K562 (cell line): Measurements from ENCODE around the gene SGMS1. TPM values are rescaled to one million over a fixed set of nuclear protein-coding genes. Genes with fewer than 3 reads are reported as not detected.
A peak's percentile ranks its signal among the peaks of the same experiment; 100 is the strongest.

ENCODE experiments used
- ARID1B ChIP-seq: fragments of 450-650 bp; IDR thresholded peaks from 2 replicates; pipeline ENCODE4 v1.6.1; 2016; ENCODE audit warnings: antibody characterized with exemption, mild to moderate bottlenecking, inconsistent platforms
- DMBX1 ChIP-seq: fragments of 250-450 bp; sonication (Bioruptor Pico); IDR thresholded peaks from 2 replicates; pipeline ENCODE4 v1.8.0; 2022; ENCODE audit warnings: inconsistent platforms, mild to moderate bottlenecking, moderate library complexity, borderline replicate concordance
- GABPA ChIP-seq: fragments of 200-800 bp; sonication (Bioruptor generic); conservative IDR thresholded peaks from 2 replicates; pipeline ENCODE4 v1.6.1; 2016; ENCODE audit warnings: low read depth, missing genetic modification characterization, missing compliant biosample characterization
- GTF2E2 ChIP-seq: fragments of 200-800 bp; sonication (Bioruptor generic); IDR thresholded peaks from 2 replicates; pipeline ENCODE4 v1.6.1; 2016; ENCODE audit warnings: missing genetic modification characterization, missing compliant biosample characterization
- JUN ChIP-seq, 2 experiments: sonication (generic) in 1 of 2; formaldehyde crosslinking in 1 of 2; IDR thresholded peaks; 2 replicates each; pipeline versions ENCODE4 v1.6.1 to v1.8.0; 2012 to 2022; ENCODE audit warnings: borderline replicate concordance in 2 of 2, mild to moderate bottlenecking in 2 of 2, improper control_type of control experiment in 1 of 2, low read depth in 1 of 2, low read length in 1 of 2, missing genetic modification reagents in 1 of 2
- JUND ChIP-seq, 2 experiments: IDR thresholded peaks; 2 replicates in 1 of 2; 3 replicates in 1 of 2; pipeline ENCODE4 v1.6.1; 2011; ENCODE audit warnings: borderline replicate concordance in 2 of 2, low read depth in 2 of 2, low read length in 2 of 2, improper control_type of control experiment in 1 of 2, missing biosample characterization in 1 of 2, missing genetic modification characterization in 1 of 2, missing genetic modification reagents in 1 of 2
- KLF1 ChIP-seq: fragments of 450-650 bp; IDR thresholded peaks from 2 replicates; pipeline ENCODE4 v1.6.1; 2016; ENCODE audit warnings: missing genetic modification characterization, missing compliant biosample characterization
- LCOR ChIP-seq: sonication (generic); formaldehyde crosslinking; IDR thresholded peaks from 2 replicates; pipeline ENCODE4 v1.8.0; 2022; ENCODE audit warnings: mild to moderate bottlenecking, missing genetic modification reagents
- LEF1 ChIP-seq: fragments of 450-650 bp; IDR thresholded peaks from 2 replicates; pipeline ENCODE4 v1.6.1; 2016; ENCODE audit warnings: mild to moderate bottlenecking
- MTA2 ChIP-seq: fragments of 450-650 bp; IDR thresholded peaks from 2 replicates; pipeline ENCODE4 v1.6.1; 2016; ENCODE audit warnings: low read depth
- NELFE ChIP-seq: IDR thresholded peaks from 2 replicates; pipeline ENCODE4 v1.6.1; 2011; ENCODE audit warnings: mild to moderate bottlenecking; ENCODE audit not compliant: insufficient read depth, insufficient read length
- SRSF3 ChIP-seq: fragments of 200-400 bp; formaldehyde crosslinking; IDR thresholded peaks from 2 replicates; pipeline ENCODE4 v1.6.1; 2016; ENCODE audit warnings: mild to moderate bottlenecking, low read length, moderate library complexity; ENCODE audit not compliant: insufficient read depth
- TAF7 ChIP-seq: fragments of 450-650 bp; IDR thresholded peaks from 2 replicates; pipeline ENCODE4 v1.6.1; 2016; ENCODE audit warnings: missing genetic modification characterization, missing compliant biosample characterization
- TARDBP ChIP-seq: fragments of 450-650 bp; IDR thresholded peaks from 2 replicates; pipeline ENCODE4 v1.6.1; 2016
- ZBED1 ChIP-seq: IDR thresholded peaks from 2 replicates; pipeline ENCODE4 v1.6.1; 2014
- ZBTB2 ChIP-seq: fragments of 450-650 bp; IDR thresholded peaks from 2 replicates; pipeline ENCODE4 v1.6.1; 2016; ENCODE audit warnings: antibody characterized with exemption
- ZNF239 ChIP-seq: fragments of 250-450 bp; sonication (Bioruptor Pico); IDR thresholded peaks from 2 replicates; pipeline ENCODE4 v1.4.0; 2020; ENCODE audit warnings: mild to moderate bottlenecking
- ZNF644 ChIP-seq: fragments of 200-800 bp; sonication (Bioruptor generic); IDR thresholded peaks from 2 replicates; pipeline ENCODE4 v1.6.1; 2016; ENCODE audit warnings: low read depth, missing genetic modification characterization, missing compliant biosample characterization
- polyA plus RNA-seq, 8 experiments: library from polyadenylated mRNA; depleted of rRNA in 4 of 8; stranded (reverse) in 5 of 8; unstranded in 3 of 8; fragments of >200 nt; fragmentation: Nextera tagmentation in 2 of 8; fragmentation: Illumina TruSeq in 1 of 8; extraction: Ambion mirVana in 2 of 8; extraction: Trizol in 1 of 8; gene quantifications; 2 replicates each; pipeline versions ENCODE4 v1.2.1 to v1.2.3, GENCODE V29; 2011 to 2014; ENCODE audit warnings: inconsistent platforms in 1 of 8, missing spikeins in 1 of 8
- total RNA-seq, 7 experiments: library from RNA; depleted of rRNA in 6 of 7; stranded (reverse); fragments of >200 nt in 6 of 7; fragmentation: Illumina TruSeq in 2 of 7; extraction: Trizol in 2 of 7; gene quantifications; 2 replicates each; pipeline versions ENCODE4 v1.2.1 to v1.2.3, GENCODE V29; 2011 to 2021; ENCODE audit warnings: low replicate concordance in 1 of 7
- TF ChIP-seq, protein P1 (sequence below): sonication (generic); formaldehyde crosslinking; IDR thresholded peaks from 2 replicates; pipeline ENCODE4 v1.9.0; 2022; ENCODE audit warnings: mild to moderate bottlenecking, missing genetic modification reagents
- TF ChIP-seq, protein P2 (sequence below): fragments of 200-800 bp; sonication (Bioruptor generic); IDR thresholded peaks from 2 replicates; pipeline ENCODE4 v1.6.1; 2017; ENCODE audit warnings: missing genetic modification characterization, missing compliant biosample characterization
- TF ChIP-seq, protein P3 (sequence below): fragments of 450-650 bp; conservative IDR thresholded peaks from 2 replicates; pipeline ENCODE4 v1.6.1; 2016; ENCODE audit warnings: missing genetic modification characterization, low read depth, mild to moderate bottlenecking, control low read depth, missing compliant biosample characterization

SGMS1 gene
- total and polyA plus RNA-seq, 9 of the 15 experiments (the other 6 are each of a cell fraction or from before 2014, with no cell fraction given), result 22.6 to 232 (median 82.2) TPM

DNA sequence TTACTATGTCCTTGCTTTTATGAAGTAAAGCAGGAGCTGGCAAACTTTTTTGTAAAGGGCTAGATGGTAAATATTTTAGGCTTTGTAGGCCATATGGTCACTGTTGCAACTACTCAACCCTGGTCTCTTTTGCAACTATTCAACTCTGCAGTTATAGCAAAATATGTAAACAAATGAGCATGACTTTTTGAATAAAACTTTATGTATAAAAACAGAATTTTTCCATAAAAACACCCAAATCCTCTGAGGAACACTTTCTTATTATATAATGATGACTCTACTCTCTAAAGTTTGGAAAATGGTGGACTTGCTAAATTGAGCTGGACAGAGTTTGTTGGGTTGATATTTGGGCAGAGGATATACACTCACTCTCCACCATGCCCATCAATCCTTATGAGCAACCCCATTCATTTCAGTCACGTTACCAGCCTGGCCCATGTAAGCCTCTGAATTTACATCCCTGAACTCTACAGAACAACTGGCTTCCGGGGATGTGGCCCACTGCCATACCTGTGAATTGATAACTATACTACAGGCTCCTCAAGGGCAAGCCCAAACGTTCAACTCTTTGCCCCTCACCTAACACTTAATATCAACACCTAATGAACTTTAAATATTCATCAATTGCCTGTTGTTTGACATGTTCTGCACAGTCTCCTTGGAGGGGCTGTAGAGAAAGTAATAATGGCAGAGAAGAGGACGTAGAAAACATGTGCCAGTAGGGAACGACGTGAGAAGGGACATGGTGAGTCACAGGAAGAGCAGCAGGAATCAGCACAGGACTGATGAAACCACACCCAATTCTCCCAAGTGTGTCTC, 37.6 kb downstream of the SGMS1 start (continued):
- TF ChIP-seq ZBTB2 (peak; percentile 64; the same call in 1 of the 2 replicates), JUN (IDR thresholded peaks at IDR 0.05; ENCODE audit: borderline replicate concordance, low read depth, low read length) (peak; percentile 98), JUN (CRISPR knock-in tag; IDR thresholded peaks at IDR 0.05; ENCODE audit: borderline replicate concordance) (no peak), KLF1 (tag) (peak; percentile 48; the same call in 1 of the 2 replicates), GTF2E2 (tag) (peak; percentile 44; the same call in 1 of the 2 replicates), LCOR (peak; percentile 54; the same call in 1 of the 2 replicates), ZBED1 (no peak), JUND (IDR thresholded peaks at IDR 0.05; ENCODE audit: borderline replicate concordance, low read depth, low read length) (peak; percentile 95), JUND (tag; IDR thresholded peaks at IDR 0.05; ENCODE audit: borderline replicate concordance, low read depth, low read length) (peak; percentile 96), MTA2 (0 out of 2 replicates have a peak, but pooled peaks have one; percentile 8), TAF7 (tag) (no peak), ARID1B (peak; percentile 84), LEF1 (peak; percentile 30; the same call in 1 of the 2 replicates), GABPA (tag) (peak; percentile 46; the same call in 1 of the 2 replicates), TARDBP (no peak), NELFE (no peak), SRSF3 (no peak), ZNF644 (tag) (peak; percentile 70; the same call in 1 of the 2 replicates), DMBX1 (CRISPR knock-in tag) (peak; percentile 97), ZNF239 (0 out of 2 replicates have a peak, but pooled peaks have one; percentile 26)
- TF ChIP-seq, protein P1, sequence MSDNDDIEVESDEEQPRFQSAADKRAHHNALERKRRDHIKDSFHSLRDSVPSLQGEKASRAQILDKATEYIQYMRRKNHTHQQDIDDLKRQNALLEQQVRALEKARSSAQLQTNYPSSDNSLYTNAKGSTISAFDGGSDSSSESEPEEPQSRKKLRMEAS (CRISPR knock-in tag), result peak; percentile 80
- TF ChIP-seq, protein P2, sequence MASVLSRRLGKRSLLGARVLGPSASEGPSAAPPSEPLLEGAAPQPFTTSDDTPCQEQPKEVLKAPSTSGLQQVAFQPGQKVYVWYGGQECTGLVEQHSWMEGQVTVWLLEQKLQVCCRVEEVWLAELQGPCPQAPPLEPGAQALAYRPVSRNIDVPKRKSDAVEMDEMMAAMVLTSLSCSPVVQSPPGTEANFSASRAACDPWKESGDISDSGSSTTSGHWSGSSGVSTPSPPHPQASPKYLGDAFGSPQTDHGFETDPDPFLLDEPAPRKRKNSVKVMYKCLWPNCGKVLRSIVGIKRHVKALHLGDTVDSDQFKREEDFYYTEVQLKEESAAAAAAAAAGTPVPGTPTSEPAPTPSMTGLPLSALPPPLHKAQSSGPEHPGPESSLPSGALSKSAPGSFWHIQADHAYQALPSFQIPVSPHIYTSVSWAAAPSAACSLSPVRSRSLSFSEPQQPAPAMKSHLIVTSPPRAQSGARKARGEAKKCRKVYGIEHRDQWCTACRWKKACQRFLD (CRISPR knock-in tag), result peak; percentile 95
- TF ChIP-seq, protein P3, sequence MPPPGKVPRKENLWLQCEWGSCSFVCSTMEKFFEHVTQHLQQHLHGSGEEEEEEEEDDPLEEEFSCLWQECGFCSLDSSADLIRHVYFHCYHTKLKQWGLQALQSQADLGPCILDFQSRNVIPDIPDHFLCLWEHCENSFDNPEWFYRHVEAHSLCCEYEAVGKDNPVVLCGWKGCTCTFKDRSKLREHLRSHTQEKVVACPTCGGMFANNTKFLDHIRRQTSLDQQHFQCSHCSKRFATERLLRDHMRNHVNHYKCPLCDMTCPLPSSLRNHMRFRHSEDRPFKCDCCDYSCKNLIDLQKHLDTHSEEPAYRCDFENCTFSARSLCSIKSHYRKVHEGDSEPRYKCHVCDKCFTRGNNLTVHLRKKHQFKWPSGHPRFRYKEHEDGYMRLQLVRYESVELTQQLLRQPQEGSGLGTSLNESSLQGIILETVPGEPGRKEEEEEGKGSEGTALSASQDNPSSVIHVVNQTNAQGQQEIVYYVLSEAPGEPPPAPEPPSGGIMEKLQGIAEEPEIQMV (tag), result peak; percentile 31; the same call in 1 of the 2 replicates
